Globus pallidus (tissue), 1 donor: ENCODE results near the gene ZFP3.
"Not testable (repeated sequence)": the region's sequence is repeated elsewhere in the genome, so short reads cannot be mapped to it uniquely, and the experiment has no call there.

Experiments
- DNase-seq: peaks from one replicate; pipeline ENCODE4 v3.0.0-alpha.2; 2015; ENCODE audit warnings: low spot score

ZFP3 gene

GRCh38 chr17:5124896-5125295 lies 46.6 kb downstream of the ZFP3 start:
- DNase-seq = not testable (repeated sequence)

GRCh38 chr17:5126719-5127488 lies 48.6 kb downstream of the ZFP3 start:
- DNase-seq = no peak

GRCh38 chr17:5127910-5128309 lies 49.6 kb downstream of the ZFP3 start:
- DNase-seq = no peak

GRCh38 chr17:5128387-5128786 lies 50.1 kb downstream of the ZFP3 start:
- DNase-seq = not testable (repeated sequence)

GRCh38 chr17:5128905-5129535 lies 50.8 kb downstream of the ZFP3 start:
- DNase-seq = no peak

- DNase-seq = not testable (repeated sequence)
These were observed 51.5 kb downstream of the ZFP3 start for GRCh38 chr17:5129770-5130169.

GRCh38 chr17:5130261-5130660 lies 52.0 kb downstream of the ZFP3 start:
- DNase-seq = not testable (repeated sequence)

GRCh38 chr17:5130687-5131086 lies 52.4 kb downstream of the ZFP3 start:
- DNase-seq = not testable (repeated sequence)

GRCh38 chr17:5131146-5131715 lies 53.0 kb downstream of the ZFP3 start:
- DNase-seq = no peak

GRCh38 chr17:5131799-5132502 lies 53.7 kb downstream of the ZFP3 start:
- DNase-seq = not testable (repeated sequence)

- not testable (repeated sequence) for DNase-seq
These were observed 54.4 kb downstream of the ZFP3 start for GRCh38 chr17:5132503-5133225.

GRCh38 chr17:5133311-5133710 lies 55.0 kb downstream of the ZFP3 start:
- no peak for DNase-seq

GRCh38 chr17:5133961-5134360 lies 55.7 kb downstream of the ZFP3 start:
- DNase-seq = not testable (repeated sequence)

GRCh38 chr17:5134571-5134970 lies 56.3 kb downstream of the ZFP3 start:
- not testable (repeated sequence) for DNase-seq

- not testable (repeated sequence) for DNase-seq
These were observed 57.0 kb downstream of the ZFP3 start for GRCh38 chr17:5135131-5135712.

- DNase-seq = no peak
These were observed 57.7 kb downstream of the ZFP3 start for GRCh38 chr17:5135726-5136579.

GRCh38 chr17:5136580-5137412 lies 58.5 kb downstream of the ZFP3 start:
- not testable (repeated sequence) for DNase-seq

GRCh38 chr17:5137511-5138197 lies 59.4 kb downstream of the ZFP3 start:
- not testable (repeated sequence) for DNase-seq

GRCh38 chr17:5138198-5138544 lies 59.9 kb downstream of the ZFP3 start:
- DNase-seq = not testable (repeated sequence)
